OCI-M1 (cell line): ENCODE measurements around the gene OSBPL9.
A peak's percentile ranks its signal among the peaks of the same experiment; 100 is the strongest.
"Not testable (repeated sequence)": the region's sequence is repeated elsewhere in the genome, so short reads cannot be mapped to it uniquely, and the experiment has no call there.

Experiments used
- DNase-seq: peaks from one replicate; lab custom pipeline; 2025; lab: John Stamatoyannopoulos, UW

Gene OSBPL9

GRCh38 chr1:51636764-51637522, 20.1 kb downstream of the OSBPL9 start:
- DNase-seq, result no peak

- no peak for DNase-seq
These were observed 21.5 kb downstream of the OSBPL9 start for GRCh38 chr1:51638350-51638749.

DNA sequence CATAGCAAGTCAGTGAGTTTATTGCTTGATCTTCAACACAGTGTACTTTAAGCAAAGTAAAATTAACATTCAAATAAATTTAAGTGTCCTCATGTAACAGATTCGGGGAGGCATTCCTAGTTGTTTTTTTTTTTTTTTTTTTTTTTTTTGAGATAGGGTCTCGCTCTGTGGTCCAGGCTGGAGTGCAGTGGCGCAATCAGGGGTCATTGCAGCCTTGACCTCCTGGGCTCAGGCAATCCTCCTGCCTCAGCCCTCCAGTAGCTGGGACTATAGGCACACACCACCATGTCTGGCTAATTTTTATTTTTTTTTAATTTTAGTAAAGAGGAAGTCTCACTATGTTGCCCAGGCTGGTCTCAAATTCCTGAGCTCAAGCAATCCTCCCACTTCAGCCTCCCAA, 22.8 kb downstream of the OSBPL9 start:
- no peak for DNase-seq

DNA sequence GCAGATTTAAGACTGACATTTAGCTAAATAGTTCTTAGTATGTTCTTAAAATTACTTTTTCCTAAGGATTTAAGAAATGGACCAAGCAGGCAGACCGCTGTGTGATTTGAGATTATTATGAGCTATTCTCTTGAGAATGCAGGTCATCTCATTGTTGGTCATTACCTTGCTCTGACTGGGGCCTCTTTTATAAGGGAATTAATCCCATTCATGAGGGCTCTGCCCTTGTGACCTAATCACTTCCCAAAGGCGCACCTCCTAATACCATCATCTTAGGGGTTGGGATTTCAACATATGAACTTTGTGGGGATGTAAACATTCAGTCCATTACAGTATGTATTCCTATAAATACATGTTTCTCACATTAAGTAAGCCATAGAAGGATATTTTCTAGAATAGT, 24.2 kb downstream of the OSBPL9 start:
- DNase-seq, result no peak

DNA sequence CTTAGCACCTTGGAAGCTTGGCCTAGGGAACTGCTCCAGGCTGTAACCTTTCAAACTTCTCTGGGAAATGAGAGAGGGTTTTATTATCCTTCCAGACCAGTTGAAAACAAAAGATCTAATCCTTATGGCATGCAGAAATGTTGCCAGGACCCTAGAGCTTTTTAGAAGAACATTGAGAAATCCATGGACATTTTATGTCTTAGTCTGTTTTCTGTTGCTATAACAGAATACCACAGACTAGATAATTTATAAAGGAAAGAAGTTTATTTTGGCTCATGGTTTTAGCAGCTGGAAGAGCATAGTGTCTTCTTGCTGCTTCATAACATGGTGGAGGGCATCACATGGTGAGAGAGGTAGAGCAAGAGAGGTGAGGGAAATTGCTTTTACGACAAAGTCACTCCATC, 25.8 kb downstream of the OSBPL9 start:
- DNase-seq, result no peak

- DNase-seq, result no peak
These were observed 26.5 kb downstream of the OSBPL9 start for GRCh38 chr1:51643362-51643761.

DNA sequence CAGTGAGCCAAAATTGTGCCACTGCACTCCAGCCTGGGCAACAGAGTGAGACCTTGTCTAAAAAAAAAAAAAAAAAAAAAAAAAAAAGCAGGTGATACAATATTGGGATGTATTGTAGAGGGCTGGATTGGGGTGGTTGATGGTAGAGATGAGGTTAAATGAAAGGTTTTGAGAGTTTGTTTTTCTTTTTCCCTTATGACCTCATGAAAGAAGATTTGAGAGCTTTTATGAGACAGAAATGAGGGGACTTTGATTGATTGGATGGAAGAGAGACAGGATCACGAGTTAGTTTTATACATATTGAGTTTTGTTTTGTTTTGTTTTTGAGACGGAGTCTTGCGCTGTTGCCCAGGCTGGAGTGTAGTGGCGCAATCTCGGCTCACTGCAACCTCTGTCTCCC, 27.1 kb downstream of the OSBPL9 start:
- DNase-seq, result no peak

DNA sequence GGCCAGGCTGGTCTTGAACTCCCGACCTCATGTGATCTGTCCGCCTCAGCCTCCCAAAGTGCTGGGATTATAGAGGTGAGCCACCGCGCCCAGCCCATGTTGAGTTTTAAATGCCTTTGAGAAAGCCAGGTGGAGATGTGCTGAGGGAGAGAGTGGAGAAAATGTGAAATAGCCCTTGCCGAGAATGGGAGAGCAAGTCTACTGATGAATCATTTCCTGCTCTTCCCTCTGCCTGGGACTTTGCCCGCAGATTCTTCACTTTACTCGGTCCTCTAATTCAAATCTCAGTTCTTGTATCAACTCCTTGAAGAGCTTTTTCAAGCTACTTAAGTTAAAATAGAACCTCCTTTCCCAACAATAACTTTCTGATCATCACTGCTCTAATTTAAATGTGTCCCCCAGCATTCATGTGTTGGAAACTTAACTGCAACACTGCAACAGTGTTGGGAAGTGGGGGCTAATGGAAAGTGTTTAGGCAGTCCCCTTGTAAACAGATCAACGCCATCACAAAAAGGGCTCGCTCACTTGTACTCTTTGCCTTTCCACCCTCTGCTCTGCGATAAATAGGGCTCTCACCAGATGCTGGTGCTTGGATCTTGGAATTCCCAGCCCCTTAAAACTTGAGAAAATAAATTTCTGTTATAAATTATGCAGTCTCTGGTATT, 27.8 kb downstream of the OSBPL9 start:
- DNase-seq, result no peak

- DNase-seq, result not testable (repeated sequence)
These were observed 29.7 kb downstream of the OSBPL9 start for GRCh38 chr1:51646592-51646991.

DNA sequence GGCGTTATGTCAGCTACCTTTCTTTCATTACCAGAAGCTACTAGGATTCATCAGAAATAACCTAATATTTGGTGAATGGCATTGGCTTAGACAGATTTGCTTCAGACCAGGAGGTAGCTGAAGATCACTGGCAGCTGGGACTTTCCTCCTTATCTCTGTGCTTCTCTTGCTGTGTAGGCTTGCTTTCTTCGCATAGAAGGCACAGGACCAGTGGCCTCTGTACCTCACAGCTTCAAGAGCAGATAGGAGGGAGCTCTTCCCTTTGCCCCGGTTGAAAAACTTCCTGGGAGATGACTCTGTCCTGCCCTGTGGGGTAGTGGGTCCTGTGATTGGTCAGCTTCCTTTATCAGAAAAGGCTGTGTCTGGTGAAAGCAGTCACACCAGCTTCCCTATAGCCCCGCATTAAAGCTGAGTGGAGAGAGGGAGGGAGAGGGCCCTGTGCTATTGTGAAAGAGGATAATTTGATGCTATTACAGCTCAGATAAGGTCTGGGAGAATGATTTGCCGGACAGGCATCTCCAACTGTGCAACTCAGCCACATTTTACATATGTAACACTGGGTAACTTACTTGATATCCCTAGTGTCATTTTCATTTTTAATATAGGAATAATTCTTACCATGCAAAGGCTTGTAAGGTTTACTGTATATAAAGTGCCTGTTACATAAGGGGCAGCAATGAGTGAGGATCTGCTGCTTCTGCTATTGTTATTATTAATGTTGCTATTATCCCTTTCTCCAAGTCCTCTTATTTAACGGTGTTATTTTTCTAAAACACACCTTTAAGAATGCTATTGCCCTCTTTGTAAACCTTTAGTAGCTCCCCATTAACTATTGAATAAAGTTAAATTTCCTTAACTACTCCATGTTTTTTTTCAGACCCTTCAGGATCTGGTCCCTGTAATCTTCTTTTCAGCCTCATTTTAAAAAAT, 31.6 kb downstream of the OSBPL9 start:
- DNase-seq, result peak; percentile 94

GRCh38 chr1:51649593-51650091, 32.8 kb downstream of the OSBPL9 start:
- no peak for DNase-seq

DNA sequence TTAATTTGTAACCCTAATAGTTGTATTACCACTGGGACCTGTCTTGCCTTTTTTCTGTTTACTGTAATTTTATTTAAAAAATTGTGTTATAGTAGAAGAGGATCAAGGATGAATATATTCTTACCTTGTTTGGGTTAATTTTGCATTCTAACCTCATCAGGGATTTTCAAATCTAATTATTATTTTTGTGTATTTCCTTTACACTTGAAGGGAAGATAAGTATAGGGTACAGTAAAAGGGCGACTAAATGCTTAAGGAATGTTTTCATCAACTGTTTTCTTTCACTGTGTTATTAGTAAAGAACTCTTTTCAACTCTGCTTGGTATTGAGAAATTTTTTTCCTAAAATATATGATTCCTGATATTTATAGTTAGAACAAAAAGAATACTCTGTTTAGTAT, 33.3 kb downstream of the OSBPL9 start:
- DNase-seq, result no peak

- no peak for DNase-seq
These were observed 34.7 kb downstream of the OSBPL9 start for GRCh38 chr1:51651552-51651942.

DNA sequence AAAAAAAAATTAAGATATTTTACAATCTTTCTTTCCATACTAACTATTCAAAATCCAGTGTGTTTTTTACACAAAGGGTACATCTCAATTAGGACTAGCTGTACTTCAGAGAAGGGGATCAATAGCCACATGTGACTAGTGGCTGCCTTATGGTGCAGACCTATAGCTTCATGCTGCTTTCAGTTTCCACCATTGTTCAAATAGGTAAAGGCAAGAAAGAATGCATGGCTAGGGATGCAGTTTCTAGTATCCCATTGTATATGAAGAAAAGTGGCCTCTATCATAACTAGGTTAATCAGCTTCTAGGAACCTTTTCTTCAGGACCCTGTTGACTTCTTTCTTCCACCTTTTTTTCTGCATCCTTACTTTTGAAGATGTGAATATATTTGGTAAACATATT, 35.7 kb downstream of the OSBPL9 start:
- DNase-seq, result no peak

GRCh38 chr1:51653127-51653526, 36.2 kb downstream of the OSBPL9 start:
- DNase-seq, result peak; percentile 4

- no peak for DNase-seq
These were observed 37.1 kb downstream of the OSBPL9 start for GRCh38 chr1:51654000-51654399.

DNA sequence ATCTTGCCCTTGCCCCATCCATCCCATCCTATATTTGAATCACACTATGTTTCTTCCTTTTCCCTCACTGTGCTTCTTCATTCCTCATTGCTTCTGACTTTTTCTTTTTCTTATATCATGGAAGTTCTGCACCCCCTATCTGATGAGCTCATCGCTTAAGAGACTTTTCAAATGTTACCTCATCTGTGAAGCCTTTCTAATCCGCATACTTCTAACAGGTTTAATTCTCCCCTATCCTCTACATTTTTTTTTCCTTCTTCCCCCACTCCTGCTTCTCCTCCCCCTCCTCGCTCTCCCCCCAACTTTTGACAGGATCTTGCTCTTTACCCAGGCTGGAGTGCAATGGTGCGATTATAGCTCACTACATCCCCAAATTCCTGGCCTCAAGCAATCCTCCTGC, 39.5 kb downstream of the OSBPL9 start:
- DNase-seq, result no peak

DNA sequence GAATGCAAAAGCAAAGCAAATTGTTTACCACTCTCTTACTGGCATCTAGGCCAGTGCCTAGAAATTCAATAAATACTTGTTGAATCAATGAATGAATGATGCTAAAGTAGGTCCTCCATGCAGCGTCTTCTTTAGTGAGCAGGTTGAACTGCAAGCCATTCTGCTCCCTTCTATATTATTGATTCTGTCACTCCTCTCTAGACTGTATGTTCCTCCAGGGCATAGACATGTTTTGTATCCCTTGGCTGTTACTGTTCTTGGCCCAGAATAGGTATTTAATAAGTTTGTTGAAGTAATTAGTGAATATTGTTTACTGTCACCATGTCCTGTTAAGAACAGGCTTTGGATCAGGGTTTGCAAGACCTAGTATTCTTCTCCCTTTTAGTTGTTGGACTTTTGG, 43.7 kb downstream of the OSBPL9 start:
- no peak for DNase-seq

DNA sequence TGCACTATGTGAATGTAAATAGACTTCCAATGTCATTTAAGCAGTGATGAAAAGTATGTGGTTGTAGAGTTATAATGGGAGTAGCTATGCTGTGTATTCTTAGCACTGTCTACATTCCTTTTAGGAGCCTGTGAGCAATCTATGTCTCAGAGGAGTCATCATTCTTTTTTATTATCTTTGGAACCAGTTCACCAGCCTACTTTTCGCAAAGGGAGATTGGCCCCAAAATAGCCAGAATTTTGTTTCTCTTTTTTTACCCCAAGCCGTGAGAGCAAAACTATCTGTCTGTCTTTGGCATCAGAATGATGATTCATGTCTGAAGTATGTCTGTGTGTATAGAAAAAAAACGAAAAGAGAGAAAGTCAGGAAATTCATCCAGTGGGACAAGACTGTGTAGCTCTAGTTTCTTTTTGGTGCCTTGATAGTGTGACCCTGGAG, 44.2 kb downstream of the OSBPL9 start:
- peak; percentile 42 for DNase-seq

DNA sequence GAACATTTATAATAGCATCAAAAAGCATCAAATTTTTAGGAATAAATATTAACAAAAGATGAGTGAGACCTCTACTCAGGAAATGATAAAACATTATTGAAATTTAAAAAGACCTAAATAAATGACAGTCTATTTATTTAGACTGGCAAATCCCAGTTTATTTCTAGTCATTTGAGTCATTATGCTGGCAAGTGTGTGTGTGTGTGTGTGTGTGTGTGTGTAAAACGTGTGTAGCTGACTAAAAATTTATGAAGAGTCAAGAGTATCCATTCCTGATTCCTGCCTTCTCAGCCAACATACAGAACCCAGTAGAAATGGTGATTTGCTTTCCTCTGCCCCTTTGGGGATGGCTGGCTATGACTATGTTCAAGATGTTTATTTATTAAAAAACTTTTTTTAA, 46.2 kb downstream of the OSBPL9 start:
- no peak for DNase-seq

DNA sequence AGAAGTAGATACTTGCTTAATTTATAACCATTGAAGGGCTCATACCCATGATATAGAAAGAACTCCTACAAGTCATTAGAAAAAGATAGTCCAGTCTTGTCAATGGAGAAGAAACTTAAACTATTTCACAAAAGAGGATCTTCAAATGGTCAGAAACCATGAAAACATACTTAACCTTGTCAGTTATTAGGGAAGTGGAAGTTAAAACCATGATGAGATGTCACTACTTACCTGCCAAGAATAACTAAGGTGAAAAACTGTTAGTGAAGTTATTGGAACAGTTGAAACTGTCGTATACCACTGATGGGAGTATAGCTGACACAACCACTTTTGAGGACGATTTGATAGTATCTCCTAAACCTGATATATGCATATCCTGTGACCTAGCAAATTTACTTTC, 46.8 kb downstream of the OSBPL9 start:
- DNase-seq, result no peak

DNA sequence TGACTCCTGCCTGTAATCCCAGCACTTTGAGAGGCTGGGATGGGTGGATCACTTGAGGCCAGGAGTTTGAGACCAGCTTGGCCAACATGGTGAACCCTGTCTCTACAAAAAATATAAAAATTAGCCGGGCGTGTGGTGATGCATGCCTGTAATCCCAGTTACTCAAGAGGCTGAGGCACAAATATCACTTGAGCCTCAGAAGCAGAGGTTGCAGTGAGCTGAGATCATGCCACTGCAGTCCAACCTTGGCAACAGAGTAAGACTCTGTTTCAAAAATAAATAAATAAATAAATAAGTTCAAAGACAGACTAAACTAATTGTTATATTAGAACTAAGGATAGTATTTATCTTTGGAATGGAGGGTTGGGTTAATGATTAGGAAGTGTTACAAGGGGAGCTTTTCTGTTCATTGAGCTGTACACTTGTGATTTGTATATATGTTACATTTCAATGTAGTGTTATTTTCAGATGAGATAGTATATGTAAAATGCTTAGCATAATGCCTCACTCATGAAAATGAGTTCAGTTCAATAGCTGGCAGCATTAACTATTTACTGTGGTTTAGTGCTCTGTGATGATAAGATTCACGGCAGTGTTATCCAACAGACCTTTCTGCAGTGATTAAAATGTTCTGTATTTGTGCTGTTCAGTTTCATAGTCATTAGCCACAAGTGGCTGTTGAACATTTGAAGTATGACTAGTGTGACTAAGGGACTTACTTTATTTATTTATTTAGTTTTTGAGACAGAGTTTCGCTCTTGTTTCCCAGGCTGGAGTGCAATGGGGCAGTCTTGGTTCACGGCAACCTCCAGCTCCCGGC, 47.7 kb downstream of the OSBPL9 start:
- peak; percentile 77 for DNase-seq
